ENCODE data around the gene TERT. TPM values are rescaled to one million over a fixed set of nuclear protein-coding genes. Genes with fewer than 3 reads are reported as not detected.

The TERT gene
- total RNA-seq, 2 experiments from 2014 or later = 4.7 to 7.3 TPM

DNA sequence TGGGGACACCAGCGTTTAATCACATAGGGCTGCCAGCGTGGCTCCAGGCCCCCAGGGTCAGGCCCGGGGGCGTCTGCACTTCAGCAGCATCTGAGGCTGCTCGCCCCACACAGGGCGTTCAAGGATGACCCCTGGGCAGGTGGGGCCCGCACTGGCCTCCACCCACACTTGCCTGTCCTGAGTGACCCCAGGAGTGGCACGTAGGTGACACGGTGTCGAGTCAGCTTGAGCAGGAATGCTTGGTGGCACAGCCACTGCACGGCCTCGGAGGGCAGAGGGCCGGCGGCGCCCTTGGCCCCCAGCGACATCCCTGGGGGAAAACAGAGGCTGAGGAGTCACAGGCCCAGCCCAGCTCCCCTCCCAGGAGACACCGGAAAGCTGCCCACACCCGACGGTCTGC, 40.7 kb downstream of the TERT start:
- CTCF ChIA-PET = no interaction called here
- no peaks in the 10 kb centered on the region for H3K9me3 Mint-ChIP-seq
- intact Hi-C loops (cut with micrococcal nuclease) = no loop called here
- no peak overlapping the region for H3K27ac Mint-ChIP-seq
- H3K36me3 Mint-ChIP-seq = no peaks in the 10 kb centered on the region
- peaks cover 16% of the 10 kb centered on the region for H3K4me1 Mint-ChIP-seq (ENCODE audit: low read depth)
- POLR2A ChIA-PET = no interaction called here
- no peak overlapping the region for H3K4me3 Mint-ChIP-seq
- H3K27me3 Mint-ChIP-seq = no peaks in the 10 kb centered on the region
- no peak for DNase-seq

DNA sequence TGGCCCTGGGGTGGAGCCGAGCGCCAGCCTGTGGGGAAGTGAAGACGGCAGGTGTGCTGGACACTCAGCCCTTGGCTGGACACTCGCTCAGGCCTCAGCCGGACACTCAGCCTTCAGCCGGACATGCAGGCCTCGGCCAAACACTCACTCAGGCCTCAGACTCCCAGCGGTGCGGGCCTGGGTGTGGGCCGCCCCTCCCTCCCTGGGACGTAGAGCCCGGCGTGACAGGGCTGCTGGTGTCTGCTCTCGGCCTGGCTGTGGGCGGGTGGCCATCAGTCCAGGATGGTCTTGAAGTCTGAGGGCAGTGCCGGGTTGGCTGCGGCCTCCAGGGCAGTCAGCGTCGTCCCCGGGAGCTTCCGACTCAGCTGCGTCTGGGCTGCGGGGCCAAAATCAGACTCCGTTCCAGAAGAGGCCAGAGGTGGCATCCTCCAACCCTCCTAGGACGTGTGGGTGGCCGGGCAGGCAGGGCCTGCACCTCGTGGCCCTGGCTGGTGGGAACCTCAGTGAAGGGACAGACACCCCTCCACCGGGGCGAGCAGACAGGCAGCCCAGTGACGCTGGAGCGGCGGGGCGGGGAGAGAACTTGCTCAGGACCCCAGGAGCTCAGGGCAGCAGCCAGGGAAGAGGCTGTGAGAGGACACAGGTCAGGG, 41.3 kb downstream of the TERT start:
- H3K27ac Mint-ChIP-seq = no peak overlapping the region
- H3K4me1 Mint-ChIP-seq (ENCODE audit: low read depth) = peaks cover 16% of the 10 kb centered on the region
- POLR2A ChIA-PET = no interaction called here
- CTCF ChIA-PET = no interaction called here
- H3K9me3 Mint-ChIP-seq = no peaks in the 10 kb centered on the region
- H3K4me3 Mint-ChIP-seq = no peak overlapping the region
- H3K36me3 Mint-ChIP-seq = no peaks in the 10 kb centered on the region
- no peaks in the 10 kb centered on the region for H3K27me3 Mint-ChIP-seq
- intact Hi-C loops (cut with micrococcal nuclease) = no loop called here
- DNase-seq = no peak

DNA sequence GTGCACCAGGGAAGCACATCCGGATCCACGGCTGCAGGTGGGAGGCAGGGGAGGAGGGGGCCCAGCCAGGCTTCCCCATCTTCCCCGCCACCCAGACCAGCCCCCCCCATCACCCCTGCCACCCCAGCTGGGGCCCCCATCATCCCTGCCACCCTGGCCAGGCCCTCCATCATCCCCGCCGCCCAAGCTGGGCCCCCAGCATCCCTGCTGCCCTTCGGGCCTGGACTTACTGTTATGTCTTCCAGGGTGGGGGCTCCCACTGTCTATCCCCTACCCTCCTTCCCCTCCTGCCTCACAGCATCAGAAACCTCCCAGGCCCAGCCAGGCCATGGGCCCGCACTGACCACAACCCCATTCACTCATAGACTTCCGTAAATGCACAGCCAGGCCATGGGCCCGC, 42.2 kb downstream of the TERT start:
- Mint-ChIP-seq H3K4me1 (ENCODE audit: low read depth) (peaks cover 16% of the 10 kb centered on the region), H3K9me3 (no peaks in the 10 kb centered on the region), H3K4me3 (no peak overlapping the region), H3K36me3 (no peaks in the 10 kb centered on the region), H3K27me3 (no peaks in the 10 kb centered on the region), H3K27ac (no peak overlapping the region)
- DNase-seq = no peak
- intact Hi-C loops (cut with micrococcal nuclease) = no loop called here
- CTCF ChIA-PET = no interaction called here
- POLR2A ChIA-PET = no interaction called here

DNA sequence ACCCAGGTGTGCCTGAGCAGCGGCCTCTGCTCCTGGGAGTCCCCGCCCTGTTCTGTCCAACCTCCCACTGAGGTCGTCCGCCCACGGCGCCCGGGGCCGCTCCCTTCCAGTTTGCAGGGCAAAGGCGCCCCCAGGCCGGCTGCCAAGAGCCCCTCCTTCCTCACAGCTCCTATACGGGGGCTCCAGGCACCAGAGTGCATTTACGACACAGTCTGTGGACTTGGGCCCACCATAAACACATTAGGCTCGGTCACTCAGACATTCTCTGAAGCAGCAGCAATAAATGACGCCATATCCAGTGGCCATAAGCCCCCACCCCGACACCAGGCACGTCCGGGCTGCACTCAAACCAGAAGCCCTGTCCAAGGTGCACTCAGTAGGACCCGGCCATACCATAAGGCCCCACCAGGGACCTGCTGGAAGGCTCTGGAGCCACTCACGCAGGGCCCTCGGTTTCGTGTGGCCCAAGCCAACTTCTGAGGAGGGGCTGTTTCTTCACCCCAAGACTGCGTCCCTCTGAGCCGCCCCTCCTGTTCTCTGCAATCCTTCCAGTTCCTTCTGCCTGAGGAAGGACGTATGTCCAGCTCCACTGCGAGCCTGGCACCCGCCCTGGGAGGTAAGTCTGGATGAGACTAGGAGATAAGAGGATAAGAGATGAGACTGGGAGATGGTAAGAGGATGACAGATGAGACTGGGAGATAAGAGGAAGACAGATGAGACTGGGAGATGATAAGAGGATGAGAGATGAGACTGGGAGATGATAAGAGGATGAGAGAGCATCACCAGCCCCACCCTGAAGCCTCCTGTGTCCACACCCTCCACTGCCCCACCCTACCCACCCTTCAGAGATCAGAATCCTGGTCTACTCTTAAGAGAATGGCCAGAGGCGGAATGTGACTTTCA, 42.9 kb downstream of the TERT start:
- intact Hi-C loops (cut with micrococcal nuclease) = no loop called here
- POLR2A ChIA-PET = no interaction called here

DNA sequence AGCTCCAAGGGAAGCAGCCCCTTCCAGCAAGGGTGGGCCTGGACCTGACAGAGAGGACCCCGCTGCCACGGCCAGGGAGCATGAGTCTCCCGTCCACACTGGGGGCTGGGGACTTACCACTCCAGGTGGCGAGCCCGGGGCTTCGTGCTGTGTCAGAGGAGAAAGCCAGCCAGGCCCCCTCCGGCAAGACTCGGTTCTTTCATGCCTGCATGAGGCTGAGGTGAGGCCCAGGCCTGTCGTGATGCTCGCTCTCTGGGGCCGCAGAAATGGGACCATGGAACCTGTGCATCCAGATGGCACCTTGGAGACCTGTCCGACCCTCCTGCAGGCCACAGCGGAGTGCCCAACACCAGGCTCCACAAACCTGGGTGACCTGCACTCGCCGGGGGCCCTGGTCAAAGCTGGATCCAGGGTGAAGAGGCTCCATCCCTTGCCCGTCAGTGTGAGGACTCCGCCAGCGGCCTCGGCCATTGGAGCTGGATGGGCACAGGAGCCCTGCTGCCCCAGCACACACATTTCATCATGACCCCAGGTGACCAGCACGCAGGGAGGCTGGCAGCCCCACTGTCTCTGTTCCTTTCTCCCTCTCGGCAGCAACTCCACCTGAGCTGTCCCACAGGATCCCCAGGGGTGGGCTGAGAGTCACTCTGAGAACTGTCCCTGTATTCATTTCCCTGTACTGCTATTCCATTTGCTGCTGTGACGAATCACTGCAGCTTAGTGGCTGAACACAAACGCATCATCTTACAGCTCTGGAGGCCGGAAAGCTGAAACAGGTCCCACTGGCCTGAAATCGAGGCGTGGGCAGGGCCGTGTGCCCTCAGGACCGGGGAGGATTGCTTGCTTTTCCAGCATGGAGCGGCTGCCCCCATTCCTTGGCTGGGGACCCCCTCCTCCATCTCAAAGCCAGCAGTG, 45.2 kb downstream of the TERT start:
- ChIA-PET CTCF (no interaction called here), POLR2A (no interaction called here)
- no peak for DNase-seq
- Mint-ChIP-seq H3K27me3 (peaks cover 10% of the 10 kb centered on the region), H3K36me3 (no peaks in the 10 kb centered on the region), H3K4me1 (ENCODE audit: low read depth) (peaks cover 3% of the 10 kb centered on the region), H3K27ac (no peak overlapping the region), H3K9me3 (no peaks in the 10 kb centered on the region), H3K4me3 (no peak overlapping the region)
- intact Hi-C loops (cut with micrococcal nuclease) = no loop called here

More for the DNA sequence above, 42.9 kb downstream of the TERT start:
- Mint-ChIP-seq H3K4me1 (ENCODE audit: low read depth) (peaks cover 16% of the 10 kb centered on the region), H3K4me3 (no peak overlapping the region), H3K9me3 (no peaks in the 10 kb centered on the region), H3K36me3 (no peaks in the 10 kb centered on the region), H3K27ac (no peak overlapping the region), H3K27me3 (peaks cover 3% of the 10 kb centered on the region)
- CTCF ChIA-PET = interaction anchor here (1.0 kb wide), 1 partner anchor 328 kb away, joined by 3 read pairs; no protein-coding TSS in a partner anchor
- DNase-seq = no peak

DNA sequence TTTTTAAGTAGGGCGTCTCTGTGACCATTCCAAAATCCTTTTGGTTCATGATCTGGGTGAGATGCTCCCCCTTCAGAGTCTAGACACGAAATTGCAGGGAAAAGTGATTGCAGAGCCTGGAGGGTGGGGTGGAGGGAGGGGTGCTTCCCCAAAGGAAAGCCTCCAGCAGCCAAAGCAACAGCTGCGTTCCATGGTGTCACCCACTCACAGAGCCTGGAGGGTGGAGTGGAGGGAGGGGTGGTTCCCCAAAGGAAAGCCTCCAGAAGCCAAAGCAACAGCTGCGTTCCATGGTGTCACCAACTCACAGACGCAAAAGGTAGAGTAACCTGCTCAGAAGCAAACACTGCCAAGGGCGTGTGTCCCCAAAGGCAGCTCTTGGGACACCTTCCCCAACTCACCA, 47.1 kb downstream of the TERT start:
- H3K27ac Mint-ChIP-seq = no peak overlapping the region
- H3K4me3 Mint-ChIP-seq = no peak overlapping the region
- no peaks in the 10 kb centered on the region for H3K36me3 Mint-ChIP-seq
- peaks cover 12% of the 10 kb centered on the region for H3K27me3 Mint-ChIP-seq
- ChIA-PET POLR2A (no interaction called here), CTCF (no interaction called here)
- no peaks in the 10 kb centered on the region for H3K9me3 Mint-ChIP-seq
- no peaks in the 10 kb centered on the region for H3K4me1 Mint-ChIP-seq (ENCODE audit: low read depth)
- intact Hi-C loops (cut with micrococcal nuclease) = no loop called here
- no peak for DNase-seq

DNA sequence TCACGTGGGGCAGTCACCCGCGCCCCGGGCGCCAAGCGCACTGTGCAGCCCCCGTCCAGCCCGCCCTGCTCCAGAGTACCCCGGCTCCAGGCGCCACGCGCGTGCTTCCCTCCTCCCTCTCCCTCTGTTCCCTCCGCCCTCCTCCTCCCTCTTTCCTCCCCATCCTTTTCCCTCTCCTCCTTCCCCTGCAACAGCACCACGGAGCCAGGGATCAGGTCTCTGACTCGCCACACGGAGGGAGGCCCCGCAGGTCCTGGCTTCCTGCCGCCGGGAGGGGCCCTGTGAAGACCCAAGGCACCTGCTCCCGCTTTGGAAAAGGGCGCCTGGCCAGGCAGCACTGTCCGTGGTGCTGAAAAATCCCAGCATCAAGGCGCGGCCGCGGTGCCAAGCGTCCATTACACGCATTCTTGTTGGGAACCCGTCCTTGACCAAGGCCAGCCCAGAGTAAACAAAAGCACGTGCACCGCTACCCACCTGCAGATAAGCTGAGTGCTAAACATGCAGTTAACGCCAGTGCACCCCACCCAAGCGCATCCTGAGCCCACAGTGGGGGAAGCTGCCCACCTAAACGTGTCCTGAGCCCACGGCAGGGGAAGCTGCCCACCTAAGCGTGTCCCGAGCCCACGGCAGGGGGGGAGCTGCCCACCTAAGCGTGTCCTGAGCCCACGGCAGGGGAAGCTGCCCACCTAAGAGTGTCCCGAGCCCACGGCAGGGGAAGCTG, 48.0 kb downstream of the TERT start:
- Mint-ChIP-seq H3K27ac (no peak overlapping the region), H3K27me3 (peaks cover 12% of the 10 kb centered on the region), H3K4me3 (no peak overlapping the region), H3K36me3 (no peaks in the 10 kb centered on the region), H3K9me3 (no peaks in the 10 kb centered on the region), H3K4me1 (ENCODE audit: low read depth) (no peaks in the 10 kb centered on the region)
- POLR2A ChIA-PET = no interaction called here
- intact Hi-C loops (cut with micrococcal nuclease) = no loop called here
- CTCF ChIA-PET = no interaction called here
- DNase-seq = peak; percentile 24

DNA sequence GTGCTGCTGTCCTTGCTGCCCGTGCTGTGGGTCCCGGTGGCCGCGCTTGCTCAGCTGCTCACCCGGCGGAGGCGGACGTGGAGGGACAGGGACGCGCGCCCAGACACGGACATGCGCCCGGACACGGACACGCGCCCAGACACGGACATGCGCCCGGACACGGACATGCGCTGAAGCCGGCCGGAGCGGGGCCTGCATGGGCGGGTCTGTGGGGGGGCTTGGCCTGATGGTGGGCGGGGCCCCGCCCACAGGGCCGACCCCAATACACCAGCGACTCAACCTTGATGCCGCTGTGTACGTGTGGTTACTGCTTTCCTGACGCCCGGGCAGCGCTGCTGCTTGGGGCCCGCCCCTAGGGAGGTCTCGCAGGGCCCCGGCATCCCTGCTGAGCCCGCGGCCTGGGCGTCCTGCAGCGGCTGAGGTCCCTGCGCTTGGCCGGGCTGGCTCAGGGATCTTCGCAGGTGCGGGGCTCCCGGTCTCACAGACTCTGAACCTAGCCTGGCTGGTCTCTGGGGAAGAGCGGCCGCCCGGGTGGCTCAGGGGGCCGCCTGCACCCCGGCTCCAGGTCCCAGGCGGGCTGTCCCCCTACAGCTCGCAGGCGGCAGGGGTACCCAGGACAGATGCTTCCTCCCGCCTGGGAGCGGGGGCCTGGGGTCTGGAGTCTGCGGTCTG, 48.8 kb downstream of the TERT start:
- Mint-ChIP-seq H3K4me3 (no peak overlapping the region), H3K27me3 (peaks cover 12% of the 10 kb centered on the region), H3K4me1 (ENCODE audit: low read depth) (no peaks in the 10 kb centered on the region), H3K27ac (no peak overlapping the region), H3K9me3 (no peaks in the 10 kb centered on the region), H3K36me3 (no peaks in the 10 kb centered on the region)
- intact Hi-C loops (cut with micrococcal nuclease) = no loop called here
- CTCF ChIA-PET = no interaction called here
- POLR2A ChIA-PET = no interaction called here
- no peak for DNase-seq

DNA sequence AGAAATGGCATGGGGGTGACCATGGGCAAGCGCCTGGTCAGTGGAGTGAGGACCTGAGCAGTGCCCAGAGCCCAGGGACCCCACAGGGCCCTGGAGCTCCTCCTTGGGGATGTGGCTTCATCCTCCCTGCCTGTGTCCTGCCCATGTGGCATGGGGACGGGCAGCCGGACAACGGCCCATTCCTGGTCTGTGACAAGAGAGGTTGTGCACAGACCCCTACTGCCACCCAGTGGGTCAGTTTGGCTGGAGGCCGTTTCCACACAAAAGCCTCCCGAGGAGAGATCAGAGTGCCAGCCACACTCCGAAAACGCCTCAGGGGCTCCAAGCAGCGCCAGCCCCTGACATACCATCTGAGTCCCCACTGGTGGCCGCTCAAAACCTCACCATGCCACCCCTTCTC, 49.9 kb downstream of the TERT start:
- Mint-ChIP-seq H3K36me3 (no peaks in the 10 kb centered on the region), H3K4me3 (no peak overlapping the region), H3K9me3 (no peaks in the 10 kb centered on the region), H3K27ac (no peak overlapping the region), H3K27me3 (peaks cover 12% of the 10 kb centered on the region), H3K4me1 (ENCODE audit: low read depth) (no peaks in the 10 kb centered on the region)
- no peak for DNase-seq
- POLR2A ChIA-PET = no interaction called here
- intact Hi-C loops (cut with micrococcal nuclease) = no loop called here
- CTCF ChIA-PET = no interaction called here

DNA sequence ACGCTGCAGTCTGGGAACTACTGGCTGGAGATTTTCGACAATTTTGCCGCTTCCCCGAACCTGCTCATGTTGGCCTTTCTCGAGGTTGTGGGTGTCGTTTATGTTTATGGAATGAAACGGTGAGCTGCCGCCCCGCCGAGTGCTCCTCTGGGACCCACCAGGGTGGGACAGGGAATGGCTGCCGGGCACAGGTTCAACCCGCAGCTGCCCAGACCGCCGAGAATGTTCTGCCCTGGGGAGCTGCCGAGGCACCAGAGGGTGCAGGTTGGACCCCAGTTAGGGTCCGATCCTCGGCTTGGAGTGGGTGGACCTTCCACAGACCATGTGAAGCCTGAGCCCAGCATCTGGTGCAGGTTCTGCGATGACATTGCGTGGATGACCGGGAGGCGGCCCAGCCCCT, 50.6 kb downstream of the TERT start:
- Mint-ChIP-seq H3K27ac (no peak overlapping the region), H3K4me1 (ENCODE audit: low read depth) (no peaks in the 10 kb centered on the region), H3K9me3 (no peaks in the 10 kb centered on the region), H3K4me3 (no peak overlapping the region), H3K36me3 (no peaks in the 10 kb centered on the region), H3K27me3 (peaks cover 12% of the 10 kb centered on the region)
- no peak for DNase-seq
- ChIA-PET POLR2A (no interaction called here), CTCF (no interaction called here)
- intact Hi-C loops (cut with micrococcal nuclease) = no loop called here

DNA sequence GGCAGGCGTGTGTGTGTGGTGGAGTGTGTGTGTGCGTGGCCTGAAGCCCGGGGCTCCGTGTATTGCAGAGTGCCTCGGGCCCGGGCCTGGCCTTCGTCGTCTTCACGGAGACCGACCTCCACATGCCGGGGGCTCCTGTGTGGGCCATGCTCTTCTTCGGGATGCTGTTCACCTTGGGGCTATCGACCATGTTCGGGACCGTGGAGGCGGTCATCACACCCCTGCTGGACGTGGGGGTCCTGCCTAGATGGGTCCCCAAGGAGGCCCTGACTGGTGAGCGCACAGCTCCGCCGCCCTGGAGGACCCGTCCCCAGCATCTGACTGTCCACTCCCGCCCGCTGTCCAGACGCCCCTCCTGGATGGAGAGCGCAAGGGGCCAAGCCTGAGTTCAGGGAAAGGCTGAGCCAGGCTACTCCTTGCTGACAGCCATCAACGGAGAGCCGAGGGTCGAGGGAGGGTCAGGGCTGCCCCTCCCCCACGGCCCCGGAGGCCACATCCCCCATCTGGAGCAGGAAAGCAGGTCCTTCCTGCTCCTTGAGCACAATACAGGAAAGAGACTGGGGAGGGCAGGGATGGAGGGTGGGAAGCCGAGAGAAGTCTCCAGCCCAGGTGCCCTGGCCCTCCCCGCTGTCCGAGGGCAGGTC, 51.3 kb downstream of the TERT start:
- CTCF ChIA-PET = no interaction called here
- no peaks in the 10 kb centered on the region for H3K36me3 Mint-ChIP-seq
- DNase-seq = no peak
- intact Hi-C loops (cut with micrococcal nuclease) = no loop called here
- no peak overlapping the region for H3K27ac Mint-ChIP-seq
- H3K4me3 Mint-ChIP-seq = no peak overlapping the region
- no peaks in the 10 kb centered on the region for H3K4me1 Mint-ChIP-seq (ENCODE audit: low read depth)
- H3K9me3 Mint-ChIP-seq = no peaks in the 10 kb centered on the region
- POLR2A ChIA-PET = no interaction called here
- H3K27me3 Mint-ChIP-seq = peaks cover 12% of the 10 kb centered on the region
